A549 (cell line): ENCODE measurements around the gene CTDSPL.

Experiments used
- REST ChIP-seq: fragments of 200-600 bp; sonication (generic); IDR thresholded peaks from 2 replicates; pipeline ENCODE4 v1.6.1; 2016; ENCODE audit warnings: antibody characterized with exemption, mild to moderate bottlenecking, moderate library complexity
- USF2 ChIP-seq: fragments of 450-650 bp; IDR thresholded peaks from 2 replicates; pipeline ENCODE4 v1.6.1; 2014; ENCODE audit warnings: antibody characterized with exemption

GRCh38 chr3:37945156-37945806 lies 83.6 kb downstream of the CTDSPL start:
- TF ChIP-seq REST (no peak), USF2 (no peak)
